Fibroblast of skin of scalp (primary cell): ENCODE measurements around the gene CISD2.
"Not testable (repeated sequence)": the region's sequence is repeated elsewhere in the genome, so short reads cannot be mapped to it uniquely, and the experiment has no call there.

Experiments used
- DNase-seq: peaks from one replicate; pipeline ENCODE4 v3.0.0-alpha.2; 2013

Gene CISD2

DNA sequence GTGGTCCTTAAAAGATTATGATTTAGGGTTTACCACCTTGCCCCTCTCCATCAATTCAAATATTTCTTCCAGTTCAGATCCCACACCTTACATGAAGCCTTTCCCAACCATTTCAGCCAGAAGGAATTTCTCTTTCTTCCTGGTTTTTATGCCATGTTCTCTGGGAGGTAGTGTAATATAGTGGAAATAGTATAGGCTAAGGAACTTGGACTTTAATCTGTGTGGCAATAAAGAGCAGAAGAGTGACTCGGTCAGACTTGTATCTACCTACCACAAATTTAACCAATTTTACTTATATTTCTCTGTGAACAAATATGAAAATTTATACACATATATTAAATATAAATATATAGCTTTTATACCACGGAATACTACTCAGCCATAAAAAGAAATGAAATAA is 18.4 kb upstream of the CISD2 start:
- no peak for DNase-seq

DNA sequence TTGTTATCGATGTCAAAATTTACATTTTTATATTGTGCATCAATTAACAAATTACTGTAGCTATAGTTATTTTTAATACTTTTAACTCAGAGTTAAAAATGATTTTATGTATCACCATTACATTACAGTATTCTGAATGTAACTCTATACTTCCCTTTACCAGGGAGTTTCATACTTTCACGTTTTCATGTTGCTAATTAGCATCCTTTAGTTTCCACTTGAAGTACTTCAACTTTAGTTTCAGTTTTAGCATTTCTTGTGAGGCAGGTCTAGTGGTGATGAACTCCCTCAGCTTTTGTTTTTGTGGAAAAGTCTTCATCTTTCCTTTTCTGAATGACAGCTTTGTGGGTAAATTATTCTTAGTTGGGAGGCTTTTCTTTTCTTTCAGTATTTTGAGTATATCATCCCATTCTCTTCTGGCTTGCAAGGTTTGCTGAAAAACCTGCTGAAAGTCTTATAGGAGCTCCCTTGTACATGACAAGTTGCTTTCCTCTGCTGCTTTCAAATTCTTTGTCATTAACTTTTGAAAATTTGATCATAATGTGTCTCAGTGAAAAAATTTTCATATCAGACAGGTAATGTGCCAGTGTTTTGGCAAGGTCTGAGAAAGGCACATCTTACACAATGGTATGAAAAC is 9.8 kb upstream of the CISD2 start:
- no peak for DNase-seq

DNA sequence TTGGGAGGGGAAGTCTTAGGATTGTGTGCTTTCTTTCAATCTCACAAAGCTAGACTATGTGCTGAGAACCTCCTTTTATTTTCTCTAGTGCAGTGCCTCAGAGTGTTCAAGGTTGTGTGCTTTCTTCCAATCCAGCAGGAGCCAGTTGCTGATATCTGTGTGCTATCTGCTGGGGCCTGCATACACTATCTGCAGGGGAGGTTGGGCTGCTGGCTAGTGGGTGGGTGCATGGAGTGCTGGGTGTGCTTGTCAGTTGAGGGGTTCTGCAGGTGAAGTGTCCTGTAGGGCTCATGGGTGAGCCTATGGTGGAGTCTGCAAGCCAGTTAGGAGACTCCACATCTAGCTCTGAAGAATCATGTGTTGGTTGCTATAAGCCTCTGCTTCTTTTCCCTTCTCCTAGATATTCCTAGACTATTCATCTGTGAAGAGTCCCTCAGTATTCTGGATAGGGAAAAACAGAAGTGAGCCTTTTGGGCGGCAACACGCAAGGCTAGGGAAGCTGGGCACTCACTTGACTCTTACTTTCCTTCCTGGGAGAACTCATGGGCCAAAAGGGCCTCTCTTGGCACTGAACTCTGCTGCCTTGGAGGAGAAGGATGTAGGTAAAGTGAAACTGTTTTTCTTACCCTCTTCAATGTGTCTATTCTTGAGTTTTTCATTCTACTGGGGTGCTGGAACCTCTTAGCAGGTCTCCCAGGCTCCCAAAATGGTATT is 8.0 kb upstream of the CISD2 start:
- DNase-seq: no peak

DNA sequence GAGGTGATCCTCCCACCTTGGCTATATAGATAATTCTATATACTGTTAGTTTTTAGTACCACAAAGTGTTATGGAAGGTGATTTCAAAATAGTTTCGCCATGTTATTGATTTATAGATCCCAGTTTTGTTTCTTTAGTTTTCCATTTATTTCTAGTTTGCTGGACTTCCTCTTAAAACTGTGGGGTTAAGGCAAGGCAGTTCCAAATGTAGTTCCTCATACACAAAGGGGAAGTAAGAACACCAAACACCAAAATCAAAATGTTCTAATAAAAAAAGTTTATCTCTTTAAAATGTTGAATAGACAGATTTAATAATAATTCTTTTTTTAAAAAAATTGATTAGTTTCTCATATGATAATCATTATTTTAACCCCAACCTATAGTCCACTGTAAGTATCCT is 6.8 kb upstream of the CISD2 start:
- no peak for DNase-seq

DNA sequence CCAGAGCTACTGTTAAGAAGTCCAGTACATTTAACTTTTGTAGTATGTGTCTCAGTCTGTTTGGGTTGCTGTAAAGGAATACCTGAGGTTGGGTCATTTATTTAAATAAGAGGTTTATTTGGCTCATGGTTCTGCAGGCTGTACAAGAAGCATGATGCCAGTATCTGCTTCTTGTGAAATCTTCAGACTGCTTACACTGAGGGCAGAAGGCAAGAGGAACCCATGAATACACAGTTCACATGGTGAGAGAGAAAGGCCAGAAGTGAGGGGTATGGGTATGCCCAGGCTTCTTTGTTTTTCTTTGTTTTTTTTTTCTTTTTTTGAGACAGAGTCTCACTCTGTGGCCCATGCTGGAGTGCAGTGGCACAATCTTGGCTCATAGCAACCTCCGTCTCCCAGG is 6.0 kb upstream of the CISD2 start:
- DNase-seq: no peak

DNA sequence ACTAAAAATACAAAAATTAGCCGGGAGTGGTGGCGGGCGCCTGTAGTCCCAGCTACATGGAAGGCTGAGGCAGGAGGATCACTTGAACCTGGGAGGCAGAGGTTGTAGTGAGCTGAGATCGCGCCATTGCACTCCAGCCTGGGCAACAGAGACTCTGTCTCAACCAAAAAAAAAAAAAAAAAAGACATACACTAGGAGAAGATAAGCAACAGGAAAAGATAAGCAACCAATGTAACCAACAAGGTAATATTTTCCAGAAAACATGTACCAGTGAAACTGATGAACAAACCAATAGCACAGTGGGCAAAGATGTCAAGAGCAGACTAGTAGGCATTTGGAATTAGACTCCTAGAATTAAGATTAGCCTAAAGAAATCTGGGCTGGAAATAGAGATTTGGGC is 3.5 kb upstream of the CISD2 start:
- not testable (repeated sequence) for DNase-seq

DNA sequence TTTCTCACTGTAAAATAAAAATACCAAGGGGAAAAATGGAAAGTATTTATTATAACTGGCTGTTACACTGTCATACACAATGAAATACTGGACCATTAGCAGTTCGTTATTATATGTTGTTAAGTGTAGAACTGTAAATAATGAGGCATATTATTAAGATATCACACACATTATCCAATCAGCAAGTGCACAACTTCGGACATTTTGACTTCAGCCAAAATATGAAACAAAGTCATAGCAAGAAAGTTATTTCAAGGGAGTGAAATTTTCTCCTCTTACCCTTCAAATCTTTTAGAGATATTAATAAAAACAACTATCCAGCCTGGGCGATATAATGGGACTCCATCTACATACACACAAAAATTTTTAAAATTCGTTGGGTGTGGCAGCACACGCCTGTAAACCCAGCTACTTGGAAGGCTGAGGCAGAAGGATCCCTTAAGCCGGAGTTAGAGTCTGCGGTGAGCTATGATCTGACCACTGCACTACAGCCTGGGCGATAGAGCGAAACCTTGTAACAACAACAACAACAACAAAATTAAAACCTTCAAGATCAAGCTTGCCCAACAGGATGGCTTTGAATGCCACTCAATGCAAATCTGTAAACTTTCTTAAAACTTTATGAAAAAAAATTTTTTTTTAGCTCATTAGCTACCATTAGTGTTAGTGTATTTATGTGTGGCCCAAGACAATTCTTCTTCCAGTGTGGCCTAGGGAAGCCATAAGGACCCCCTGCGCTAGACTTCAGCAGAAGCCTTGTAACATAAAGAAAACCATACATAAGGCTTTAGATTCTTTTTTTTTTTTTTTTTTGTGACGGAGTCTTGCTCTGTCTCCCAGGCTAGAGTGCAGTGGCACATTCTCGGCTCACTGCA is 1.3 kb upstream of the CISD2 start:
- no peak for DNase-seq

DNA sequence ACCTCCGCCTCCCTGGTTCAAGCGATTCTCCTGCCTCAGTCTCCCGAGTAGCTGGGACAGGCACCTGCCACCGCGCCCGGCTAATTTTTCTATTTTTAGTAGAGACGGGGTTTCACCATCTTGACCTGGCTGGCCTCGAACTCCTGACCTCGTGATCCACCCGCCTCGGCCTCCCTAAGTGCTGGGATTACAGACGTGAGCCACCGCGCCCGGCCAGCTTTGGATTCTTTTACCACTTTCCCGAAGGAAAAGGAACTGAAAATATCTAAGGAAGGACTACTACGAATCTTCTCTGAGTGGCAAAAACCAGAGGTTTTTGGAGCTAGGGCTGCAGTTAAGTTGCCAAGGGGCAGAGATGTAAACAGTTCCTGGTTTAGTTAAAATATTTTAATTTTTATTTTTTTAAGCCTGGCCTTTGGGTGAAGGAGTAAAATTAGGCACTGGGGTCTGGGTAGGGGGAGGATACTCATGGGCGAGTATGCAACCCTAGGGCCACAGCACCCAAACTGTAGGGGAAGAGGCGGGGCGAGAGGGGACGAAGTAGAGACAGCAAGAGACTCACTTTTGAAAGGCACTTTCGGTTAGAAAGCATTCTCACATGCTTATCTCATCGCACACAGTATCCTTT is 525 bp upstream of the CISD2 start:
- no peak for DNase-seq

DNA sequence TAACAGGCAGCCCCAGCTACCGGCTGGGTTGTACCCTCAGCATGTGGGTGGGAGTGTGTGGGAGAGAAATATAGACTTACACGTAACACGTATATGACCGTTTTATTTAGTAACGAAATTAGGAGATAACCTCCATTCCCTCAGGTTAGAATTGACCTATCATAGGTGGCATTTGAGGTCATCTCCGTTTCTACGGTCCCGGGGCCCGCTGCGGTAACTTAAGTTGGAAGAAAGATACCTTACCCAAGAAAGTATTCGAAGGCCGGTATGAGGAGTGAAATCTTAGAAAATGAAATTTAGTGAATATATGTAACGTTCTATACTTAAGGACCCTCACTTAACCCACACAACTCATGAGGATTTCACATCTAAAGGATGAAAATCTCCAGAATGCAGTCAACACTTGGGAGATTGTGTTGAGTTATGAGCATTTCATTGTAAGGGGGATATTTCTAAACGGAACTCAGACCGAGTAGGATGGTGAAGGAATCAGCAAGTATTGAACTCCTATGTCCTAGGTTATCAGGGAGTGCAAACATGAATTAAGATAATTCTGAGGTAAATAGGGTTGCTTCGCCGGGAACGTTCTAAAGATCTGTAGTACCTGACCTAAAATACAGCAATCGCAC is 891 bp downstream of the CISD2 start:
- DNase-seq: peak; percentile 2

DNA sequence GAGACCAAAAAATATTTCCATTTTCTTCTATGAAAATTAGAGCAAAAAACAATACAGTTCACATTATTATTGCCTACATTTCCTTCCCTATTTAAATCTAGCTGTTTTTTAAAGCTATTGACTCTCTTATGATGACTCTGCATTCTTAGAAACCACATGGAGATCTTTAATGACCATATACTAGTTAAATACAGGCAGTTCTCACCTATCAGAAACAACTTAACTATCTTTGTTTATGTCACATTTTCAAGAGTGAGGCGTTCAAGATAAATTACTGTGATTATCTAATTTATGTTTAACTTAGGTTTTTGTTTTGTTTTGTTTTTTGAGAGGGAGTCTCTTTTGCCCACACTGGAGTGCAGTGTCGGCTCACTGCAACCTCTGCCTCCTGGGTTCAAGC is 3.0 kb downstream of the CISD2 start:
- no peak for DNase-seq

DNA sequence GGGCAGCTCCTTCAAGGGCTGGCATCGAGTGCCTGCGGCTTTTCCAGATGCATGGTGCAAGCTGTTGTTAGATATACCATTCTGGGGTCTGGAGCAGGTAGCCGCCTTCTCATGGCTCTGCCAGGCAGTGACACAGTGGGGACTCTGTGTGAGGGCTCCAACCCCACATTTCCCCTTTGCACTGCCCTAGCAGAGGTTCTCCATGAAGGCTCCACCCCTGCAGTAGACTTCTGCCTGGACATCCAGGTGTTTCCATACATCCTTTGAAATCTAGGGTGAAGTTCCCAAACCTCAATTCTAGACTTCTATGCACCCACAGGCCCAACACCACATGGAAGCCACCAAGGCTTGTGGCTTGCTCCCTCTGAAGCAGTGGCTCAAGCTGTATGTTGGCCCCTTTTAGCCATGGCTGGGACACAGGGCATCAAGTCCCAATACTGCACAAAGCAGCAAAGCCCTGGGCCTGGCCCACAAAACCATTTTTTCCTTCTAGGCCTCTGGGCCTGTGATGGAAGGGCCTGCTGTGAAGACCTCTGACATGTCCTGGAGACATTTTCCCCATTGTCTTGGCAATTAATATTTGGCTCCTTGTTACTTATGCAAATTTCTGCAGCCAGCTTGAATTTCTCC is 8.8 kb downstream of the CISD2 start:
- DNase-seq: not testable (repeated sequence)

DNA sequence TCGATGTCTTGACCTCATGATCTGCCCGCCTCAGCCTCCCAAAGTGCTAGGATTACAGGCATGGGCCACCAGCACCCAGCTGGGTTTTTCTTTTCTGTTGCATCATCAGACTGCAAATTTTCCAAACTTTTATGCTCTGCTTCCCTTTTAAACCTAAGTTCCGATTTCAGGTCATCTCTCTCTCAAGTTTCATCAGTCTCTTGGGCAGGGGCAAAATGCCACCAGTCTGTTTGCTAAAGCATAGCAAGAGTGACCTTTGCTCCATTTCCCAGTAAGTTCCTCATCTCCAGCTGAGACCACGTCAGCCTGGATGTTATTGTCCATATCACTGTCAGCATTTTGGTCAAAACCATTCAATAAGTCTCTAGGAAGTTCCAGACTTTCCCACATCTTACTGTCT is 9.6 kb downstream of the CISD2 start:
- DNase-seq: peak; percentile 86

DNA sequence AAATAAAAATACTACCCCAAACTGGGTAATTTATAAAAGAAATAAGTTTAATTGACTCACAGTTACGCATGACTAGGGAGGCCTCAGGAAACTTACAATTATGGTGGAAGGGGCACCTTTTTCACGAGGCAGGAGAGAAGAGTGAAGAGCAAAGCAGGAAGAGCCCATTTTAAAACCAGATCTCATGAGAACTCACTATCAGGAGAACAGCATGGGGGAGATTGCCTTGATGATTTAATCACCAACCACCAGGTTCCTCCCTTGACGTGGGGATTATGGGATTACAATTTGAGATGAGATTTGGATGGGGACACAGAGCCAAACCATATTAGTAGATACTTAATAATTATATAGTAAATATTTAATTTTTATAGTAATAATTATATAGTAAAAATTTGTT is 10.1 kb downstream of the CISD2 start:
- no peak for DNase-seq

DNA sequence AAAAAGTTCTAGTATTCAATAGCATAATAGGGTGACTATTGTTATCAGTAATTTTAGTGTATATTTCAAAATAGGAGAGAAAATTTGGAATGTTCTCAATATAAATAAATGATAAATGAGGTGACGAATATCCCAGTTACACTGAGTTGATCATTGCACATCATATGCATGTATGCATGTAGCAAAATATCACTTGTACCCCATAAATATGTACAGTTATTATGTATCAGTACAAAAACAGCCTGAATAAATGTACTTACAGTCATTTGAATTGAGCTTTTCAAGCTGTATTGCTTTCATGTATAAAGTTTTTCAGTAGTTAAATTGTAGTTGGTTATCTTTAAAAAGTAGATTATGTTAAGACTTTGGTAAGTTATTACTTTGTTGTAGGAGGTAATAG is 12.6 kb downstream of the CISD2 start:
- DNase-seq: no peak

DNA sequence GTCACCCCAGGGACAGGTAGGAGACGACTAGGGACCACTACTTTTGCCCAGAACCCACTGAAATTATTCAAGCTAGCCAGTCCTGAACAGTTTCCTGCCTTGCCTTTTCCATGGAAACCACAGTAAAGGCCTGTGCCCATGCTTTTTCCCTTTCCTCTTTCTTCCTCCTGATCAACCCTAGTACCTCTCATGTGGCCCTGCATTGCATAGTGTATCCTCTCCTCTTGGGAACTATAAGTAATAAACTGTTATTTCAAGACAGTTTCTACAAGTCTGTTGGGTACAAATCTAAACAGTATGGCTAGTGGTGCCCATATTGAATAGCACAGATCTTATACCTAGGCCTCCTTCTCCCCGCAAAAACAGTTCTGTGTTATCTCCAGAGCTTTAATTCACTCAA is 14.5 kb downstream of the CISD2 start:
- DNase-seq: no peak

DNA sequence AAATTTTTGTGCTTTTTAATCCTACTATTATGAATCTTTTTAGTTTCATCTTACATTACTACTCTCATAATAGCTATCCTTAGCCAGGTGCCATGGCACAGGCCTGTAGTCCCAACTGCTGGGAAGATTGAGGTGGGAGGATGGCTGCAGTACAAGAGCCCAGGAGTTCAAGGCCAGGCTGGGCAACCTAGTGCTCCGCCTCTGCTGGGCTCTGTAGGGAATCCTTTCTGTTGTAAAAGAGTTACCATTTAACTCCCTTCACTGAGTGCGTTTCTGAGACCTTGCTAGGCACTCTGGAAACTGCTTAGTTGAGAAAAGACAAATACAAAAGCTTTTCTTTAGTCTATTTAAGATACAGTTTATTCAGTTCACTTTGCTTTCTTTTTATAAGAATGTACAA is 19.8 kb downstream of the CISD2 start:
- not testable (repeated sequence) for DNase-seq

DNA sequence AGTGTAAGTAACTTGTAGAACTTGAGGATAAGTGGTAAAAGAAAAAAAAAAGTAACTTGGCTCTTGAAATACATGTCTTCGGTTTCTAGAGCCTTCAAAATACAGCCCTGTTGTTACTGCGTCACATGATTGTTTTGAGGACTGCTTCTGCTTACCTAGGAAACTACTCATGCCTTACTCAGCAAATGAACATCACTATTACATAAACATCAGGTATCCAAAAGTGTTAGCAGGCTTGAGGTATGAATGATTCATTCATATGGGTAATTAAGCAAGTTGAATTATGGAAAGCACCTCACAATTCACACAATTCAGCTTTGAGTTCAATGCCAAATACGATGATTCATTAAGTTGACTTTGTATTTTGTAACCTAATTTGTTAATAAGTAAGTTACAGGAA is 21.1 kb downstream of the CISD2 start:
- DNase-seq: not testable (repeated sequence)

DNA sequence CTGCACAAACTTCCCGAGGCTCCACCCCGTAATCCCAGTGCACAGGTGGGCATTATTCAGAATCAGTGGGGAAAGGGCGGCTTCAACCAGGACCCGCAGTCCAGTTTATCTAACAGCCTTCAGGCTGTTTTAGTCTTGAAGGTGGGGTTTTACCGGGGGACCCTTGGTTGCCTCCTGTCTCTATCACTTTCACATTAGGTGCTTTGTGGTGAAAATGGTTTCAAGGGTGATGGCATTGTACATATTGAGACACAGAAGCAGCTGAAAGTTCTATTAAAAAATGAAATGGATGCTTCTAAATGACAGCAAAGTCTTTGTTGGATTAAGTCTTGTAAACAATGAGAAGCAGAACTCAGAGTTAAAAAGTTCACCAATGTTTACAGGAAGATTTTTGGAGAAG is 27.8 kb downstream of the CISD2 start:
- DNase-seq: not testable (repeated sequence)

DNA sequence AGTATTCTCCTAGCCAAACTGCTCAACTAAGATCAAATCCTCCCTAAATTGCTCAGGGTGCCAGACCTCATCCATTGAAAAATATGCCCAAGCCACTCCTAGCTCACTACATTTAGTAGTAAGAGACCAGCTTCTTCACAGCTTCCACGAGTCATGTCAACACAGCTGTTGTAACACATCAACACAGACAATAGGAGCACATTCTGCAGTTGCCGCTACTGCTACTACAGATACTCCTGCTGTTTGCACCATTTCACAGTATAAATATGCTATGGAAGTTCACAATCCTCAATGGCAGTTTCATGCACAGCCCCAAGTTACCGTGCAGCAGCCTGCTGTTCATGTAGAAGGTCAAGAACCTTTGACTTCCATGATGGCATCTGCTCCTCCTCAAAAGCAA is 28.8 kb downstream of the CISD2 start:
- not testable (repeated sequence) for DNase-seq

DNA sequence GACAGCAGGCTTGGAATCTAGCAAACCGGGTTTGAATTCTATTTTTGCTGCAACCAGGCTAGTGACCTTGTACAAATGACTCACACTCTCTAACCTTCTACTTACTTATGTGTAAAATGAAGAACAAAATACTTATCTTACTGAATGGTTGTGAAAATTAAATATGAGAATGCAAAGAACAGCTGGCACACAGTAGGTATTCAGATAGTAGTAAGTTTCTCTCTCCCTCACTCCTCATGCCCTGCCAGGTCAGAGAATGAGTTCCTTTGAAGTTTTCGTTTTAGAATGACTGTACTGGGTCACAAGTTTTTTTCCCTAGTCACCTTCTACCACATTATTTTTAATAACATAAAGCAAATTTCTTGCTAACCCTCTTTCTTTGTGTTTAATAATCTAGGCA is 33.0 kb downstream of the CISD2 start:
- DNase-seq: no peak

DNA sequence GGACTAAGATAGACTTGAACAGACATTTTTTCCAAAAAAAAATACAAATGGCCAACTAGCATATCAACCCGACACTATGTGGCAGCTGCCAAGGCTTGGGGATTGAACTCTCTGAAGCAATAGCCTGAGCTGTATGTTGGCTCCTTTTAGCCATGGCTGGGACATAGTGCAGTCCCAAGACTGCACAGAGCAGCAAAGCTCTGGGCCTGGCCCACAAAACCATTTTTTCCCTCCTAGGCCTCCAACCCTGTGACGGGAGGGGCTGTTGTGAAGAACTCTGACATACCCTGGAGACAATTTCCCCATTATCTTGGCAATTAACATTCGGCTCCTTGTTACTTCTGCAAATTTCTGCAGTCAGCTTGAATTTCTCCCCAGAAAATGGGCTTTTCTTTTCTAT is 50.1 kb downstream of the CISD2 start:
- DNase-seq: no peak

DNA sequence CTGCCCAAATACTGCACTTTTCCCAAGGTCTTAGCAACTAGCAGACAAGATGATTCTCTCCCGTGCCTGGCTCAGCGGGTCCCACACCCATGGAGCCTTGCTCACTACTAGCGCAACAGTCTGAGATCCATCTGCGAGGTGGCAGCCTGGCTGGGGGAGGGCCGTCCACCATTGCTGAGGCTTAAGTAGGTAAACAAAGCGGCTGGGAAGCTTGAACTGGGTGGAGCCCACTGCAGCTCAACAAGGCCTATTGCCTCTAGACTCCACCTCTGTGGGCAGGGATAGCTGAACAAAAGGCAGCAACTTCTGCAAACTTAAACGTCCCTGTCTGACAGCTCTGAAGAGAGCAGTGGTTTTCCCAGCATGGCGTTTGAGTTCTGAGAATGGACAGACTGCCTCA is 50.9 kb downstream of the CISD2 start:
- not testable (repeated sequence) for DNase-seq
